GM21786 (cell line): Measurements from ENCODE around the gene PCBP1.
"Not testable (repeated sequence)": the region's sequence is repeated elsewhere in the genome, so short reads cannot be mapped to it uniquely, and the experiment has no call there.

Experiments
- ATAC-seq: cut with Tn5 transposase; IDR thresholded peaks from one replicate; pipeline ENCODE4 v1.9.1; 2021; ENCODE audit not compliant: unreplicated experiment

PCBP1 gene

GRCh38 chr2:70095720-70096670 is 8.7 kb downstream of the PCBP1 start:
- no peak for ATAC-seq

GRCh38 chr2:70098032-70098431 is 10.8 kb downstream of the PCBP1 start:
- no peak for ATAC-seq

GRCh38 chr2:70099270-70099669 is 12.0 kb downstream of the PCBP1 start:
- ATAC-seq, result no peak

- ATAC-seq, result no peak
Measured at GRCh38 chr2:70101174-70101573, 13.9 kb downstream of the PCBP1 start.

GRCh38 chr2:70101686-70102085 is 14.4 kb downstream of the PCBP1 start:
- not testable (repeated sequence) for ATAC-seq

- not testable (repeated sequence) for ATAC-seq
Measured at GRCh38 chr2:70102323-70102905, 15.1 kb downstream of the PCBP1 start.

- ATAC-seq, result no peak
Measured at GRCh38 chr2:70103531-70104061, 16.3 kb downstream of the PCBP1 start.

- ATAC-seq, result no peak
Measured at GRCh38 chr2:70104231-70105111, 17.2 kb downstream of the PCBP1 start.

GRCh38 chr2:70106138-70106537 is 18.9 kb downstream of the PCBP1 start:
- not testable (repeated sequence) for ATAC-seq

- not testable (repeated sequence) for ATAC-seq
Measured at GRCh38 chr2:70110397-70110796, 23.1 kb downstream of the PCBP1 start.

- ATAC-seq, result no peak
Measured at GRCh38 chr2:70111752-70112591, 24.7 kb downstream of the PCBP1 start.

- no peak for ATAC-seq
Measured at GRCh38 chr2:70113359-70114070, 26.2 kb downstream of the PCBP1 start.

- peak; percentile 43 for ATAC-seq
Measured at GRCh38 chr2:70115646-70116442, 28.6 kb downstream of the PCBP1 start.

- no peak for ATAC-seq
Measured at GRCh38 chr2:70116936-70117552, 29.8 kb downstream of the PCBP1 start.

- ATAC-seq, result no peak
Measured at GRCh38 chr2:70118798-70119454, 31.6 kb downstream of the PCBP1 start.

- no peak for ATAC-seq
Measured at GRCh38 chr2:70121627-70122372, 34.5 kb downstream of the PCBP1 start.

GRCh38 chr2:70122470-70122869 is 35.2 kb downstream of the PCBP1 start:
- ATAC-seq, result no peak
